Fibroblast of pulmonary artery (primary cell): ENCODE results near the gene PCDHGA5.

Source experiments
- DNase-seq: peaks from one replicate; pipeline ENCODE4 v3.0.0-alpha.2; 2010; ENCODE audit warnings: low read depth
- H3K4me3 ChIP-seq: replicated peaks from 2 replicates; pipeline ENCODE4 v1.5.1; 2011; ENCODE audit warnings: low read depth, mild to moderate bottlenecking, control low read depth, low read length, moderate library complexity
- CTCF ChIP-seq: IDR thresholded peaks from 2 replicates; pipeline ENCODE4 v1.5.1; 2011; ENCODE audit warnings: mild to moderate bottlenecking, control low read depth, low read length, inconsistent platforms; ENCODE audit errors: missing control alignments

The PCDHGA5 gene

GRCh38 chr5:141382469-141383294, 18.7 kb downstream of the PCDHGA5 start, which contains the start of gene PCDHGA7:
TSS of gene PCDHGA7 (plus strand) at chr5:141382742. CDS start at chr5:141382900, 158 bp downstream.
- peak within 1 kb of the TSS; percentile 57 for H3K4me3 ChIP-seq
- TF ChIP-seq CTCF = peak; percentile 64
- peak; percentile 70 for DNase-seq

GRCh38 chr5:141383345-141383744, 19.4 kb downstream of the PCDHGA5 start:
- DNase-seq = no peak
- TF ChIP-seq CTCF = no peak
- peak overlapping the region; percentile 57 for H3K4me3 ChIP-seq

GRCh38 chr5:141384471-141385267, 20.7 kb downstream of the PCDHGA5 start:
- no peak for DNase-seq
- H3K4me3 ChIP-seq = no peak overlapping the region
- no peak for TF ChIP-seq CTCF

GRCh38 chr5:141387557-141388311, 23.8 kb downstream of the PCDHGA5 start, which contains the start of gene PCDHGB4:
TSS of gene PCDHGB4 (plus strand) at chr5:141387698. CDS start at chr5:141387885, 187 bp downstream.
- TF ChIP-seq CTCF = peak; percentile 59
- peak within 1 kb of the TSS; percentile 57 for H3K4me3 ChIP-seq
- DNase-seq = peak; percentile 74

- no peak for TF ChIP-seq CTCF
- no peak overlapping the region for H3K4me3 ChIP-seq
- DNase-seq = no peak
Observed at GRCh38 chr5:141388661-141389060, 24.7 kb downstream of the PCDHGA5 start.

- TF ChIP-seq CTCF = no peak
- H3K4me3 ChIP-seq = no peak overlapping the region
- no peak for DNase-seq
Observed at GRCh38 chr5:141389153-141390042, 25.4 kb downstream of the PCDHGA5 start.
